Right lobe of liver (tissue), 4 donors: ENCODE measurements around the gene VEGFA.
A peak's percentile ranks its signal among the peaks of the same experiment; 100 is the strongest.

Source experiments
- CTCF ChIP-seq, 4 donors: fragments of 200-600 bp in 3 of 4; fragments of 450-650 bp in 1 of 4; IDR thresholded peaks; one replicate each; pipeline versions ENCODE4 v1.5.1 to v1.8.0; 2016 to 2022; ENCODE audit warnings: antibody characterized with exemption in 4 of 4, mild to moderate bottlenecking in 2 of 4
- POLR2A ChIP-seq: fragments of 450-650 bp; IDR thresholded peaks from one replicate; pipeline ENCODE4 v1.6.1; 2017; ENCODE audit warnings: antibody characterized with exemption, mild to moderate bottlenecking
- donor health status: DM: no; HTN: no; CAD: no.
- donor health status: DM: no; HTN: no; CAD: no.
- donor health status: DM: no; HTN: yes; CAD: no.

- TF ChIP-seq POLR2A (no peak), CTCF (IDR thresholded peaks at IDR 0.05) (peak; percentile 67 to 81 (median 78))
Observed at GRCh38 chr6:43774776-43775534, 4.9 kb downstream of the VEGFA start.
